GM19099 (cell line): ENCODE data around the gene GDF7.

ENCODE experiments used
- POLR2A ChIP-seq: IDR thresholded peaks from 3 replicates; pipeline ENCODE4 v1.6.1; 2011; ENCODE audit warnings: low read depth; ENCODE audit not compliant: insufficient read length; ENCODE audit errors: extremely low read depth

The GDF7 gene

GRCh38 chr2:20657522-20658235 is 9.3 kb upstream of the GDF7 start:
- TF ChIP-seq POLR2A = no peak

- no peak for TF ChIP-seq POLR2A
Measured at GRCh38 chr2:20660506-20661420, 6.2 kb upstream of the GDF7 start.

- no peak for TF ChIP-seq POLR2A
Measured at GRCh38 chr2:20661421-20662307, 5.3 kb upstream of the GDF7 start.

- TF ChIP-seq POLR2A = no peak
Measured at GRCh38 chr2:20662308-20662937, 4.5 kb upstream of the GDF7 start.

- no peak for TF ChIP-seq POLR2A
Measured at GRCh38 chr2:20663196-20664070, 3.5 kb upstream of the GDF7 start.

GRCh38 chr2:20664071-20664390 is 2.9 kb upstream of the GDF7 start:
- no peak for TF ChIP-seq POLR2A

GRCh38 chr2:20664431-20665242 is 2.3 kb upstream of the GDF7 start:
- no peak for TF ChIP-seq POLR2A

- no peak for TF ChIP-seq POLR2A
Measured at GRCh38 chr2:20665243-20666004, 1.5 kb upstream of the GDF7 start.

- TF ChIP-seq POLR2A = no peak
Measured at GRCh38 chr2:20666005-20666303, 990 bp upstream of the GDF7 start.

GRCh38 chr2:20667151-20667530 is 197 bp downstream of the GDF7 start:
- no peak for TF ChIP-seq POLR2A

GRCh38 chr2:20667531-20668401 is 822 bp downstream of the GDF7 start:
- TF ChIP-seq POLR2A = no peak

- no peak for TF ChIP-seq POLR2A
Measured at GRCh38 chr2:20668451-20668850, 1.5 kb downstream of the GDF7 start.
